Neural crest cell (in vitro differentiated cells): ENCODE data around the gene PRKCE. TPM values are rescaled to one million over a fixed set of nuclear protein-coding genes. Genes with fewer than 3 reads are reported as not detected.

Experiments used
- DNase-seq: peaks from one replicate; pipeline ENCODE4 v3.0.0; 2021; ENCODE audit warnings: low read depth, mixed read lengths, low spot score
- H3K27ac Mint-ChIP-seq: one replicate; pipeline ENCODE4 v1.8.0; 2021; ENCODE audit warnings: mild to moderate bottlenecking, mixed read lengths; ENCODE audit not compliant: unreplicated experiment
- H3K27me3 Mint-ChIP-seq: 2 replicates; pipeline ENCODE4 v1.8.0; 2021; ENCODE audit warnings: low read depth, mild to moderate bottlenecking, mixed read lengths
- H3K36me3 Mint-ChIP-seq: 2 replicates; pipeline ENCODE4 v1.8.0; 2021; ENCODE audit warnings: low read depth, mild to moderate bottlenecking, mixed read lengths
- H3K4me1 Mint-ChIP-seq: 2 replicates; pipeline ENCODE4 v1.8.0; 2021; ENCODE audit warnings: mixed read lengths
- H3K4me3 Mint-ChIP-seq: one replicate; pipeline ENCODE4 v1.8.0; 2021; ENCODE audit warnings: mild to moderate bottlenecking, mixed read lengths
- H3K9me3 Mint-ChIP-seq: 2 replicates; pipeline ENCODE4 v1.8.0; 2021; ENCODE audit warnings: mixed read lengths
- CTCF ChIP-seq: fragments of 200-600 bp; sonication (generic); conservative IDR thresholded peaks from 2 replicates; pipeline ENCODE4 v1.5.0; 2021; ENCODE audit warnings: antibody characterized with exemption, mild to moderate bottlenecking
- total RNA-seq: library from RNA; stranded (reverse); gene quantifications from 2 replicates; pipeline ENCODE4 v1.2.1, GENCODE V29; 2021

PRKCE gene
- total RNA-seq, 1 donor from 2014 or later = 15.6 TPM

- no peak for DNase-seq
- TF ChIP-seq CTCF = no peak
Observed at GRCh38 chr2:45960057-45960863, 308.8 kb downstream of the PRKCE start.

GRCh38 chr2:45962177-45962921, 310.9 kb downstream of the PRKCE start:
- Mint-ChIP-seq H3K27ac (no peak overlapping the region), H3K27me3 (no peaks in the 10 kb centered on the region), H3K9me3 (no peaks in the 10 kb centered on the region), H3K4me1 (no peaks in the 10 kb centered on the region), H3K36me3 (no peaks in the 10 kb centered on the region), H3K4me3 (no peak overlapping the region)
- TF ChIP-seq CTCF = no peak
- no peak for DNase-seq

More at GRCh38 chr2:45960057-45960863, 308.8 kb downstream of the PRKCE start:
- Mint-ChIP-seq H3K4me3 (no peak overlapping the region), H3K27me3 (no peaks in the 10 kb centered on the region), H3K27ac (no peak overlapping the region), H3K9me3 (no peaks in the 10 kb centered on the region), H3K36me3 (no peaks in the 10 kb centered on the region), H3K4me1 (no peaks in the 10 kb centered on the region)

- no peaks in the 10 kb centered on the region for H3K27me3 Mint-ChIP-seq
Observed at GRCh38 chr2:45963816-45964215, 312.3 kb downstream of the PRKCE start.

GRCh38 chr2:45964223-45964841, 312.9 kb downstream of the PRKCE start:
- TF ChIP-seq CTCF = no peak
- no peak for DNase-seq
- Mint-ChIP-seq H3K9me3 (no peaks in the 10 kb centered on the region), H3K27ac (no peak overlapping the region), H3K4me3 (no peak overlapping the region), H3K36me3 (no peaks in the 10 kb centered on the region), H3K27me3 (no peaks in the 10 kb centered on the region), H3K4me1 (no peaks in the 10 kb centered on the region)

More at GRCh38 chr2:45963816-45964215, 312.3 kb downstream of the PRKCE start:
- no peak overlapping the region for H3K27ac Mint-ChIP-seq
- H3K4me3 Mint-ChIP-seq = no peak overlapping the region
- DNase-seq = no peak
- TF ChIP-seq CTCF = no peak
- H3K9me3 Mint-ChIP-seq = no peaks in the 10 kb centered on the region
- H3K4me1 Mint-ChIP-seq = no peaks in the 10 kb centered on the region
- no peaks in the 10 kb centered on the region for H3K36me3 Mint-ChIP-seq

GRCh38 chr2:45964906-45965305, 313.4 kb downstream of the PRKCE start:
- Mint-ChIP-seq H3K27ac (no peak overlapping the region), H3K27me3 (no peaks in the 10 kb centered on the region), H3K36me3 (no peaks in the 10 kb centered on the region), H3K4me3 (no peak overlapping the region), H3K4me1 (no peaks in the 10 kb centered on the region), H3K9me3 (no peaks in the 10 kb centered on the region)
- no peak for DNase-seq
- no peak for TF ChIP-seq CTCF
